Calu3 (cell line): Measurements from ENCODE around the gene ACOX1. TPM values are rescaled to one million over a fixed set of nuclear protein-coding genes. Genes with fewer than 3 reads are reported as not detected.
A peak's percentile ranks its signal among the peaks of the same experiment; 100 is the strongest.

Experiments used
- BruUV-seq: library from RNA; stranded (reverse); fragments of 400-500 nt; replicated peaks from 2 replicates; lab custom pipeline; 2021; lab: Mats Ljungman, UMichigan
- CTCF ChIA-PET: fragments of 300-600 bp; sonication (Branson Sonifier 250); formaldehyde crosslinking; loops from one replicate; lab custom pipeline; 2022; ENCODE audit warnings: antibody characterized with exemption; lab: Charles Lee
- DNase-seq: peaks from one replicate; pipeline ENCODE4 v3.0.0; 2022
- H3K27ac Mint-ChIP-seq: one replicate; pipeline ENCODE4 v1.8.0; 2022; ENCODE audit warnings: mixed read lengths; ENCODE audit not compliant: unreplicated experiment
- H3K27me3 Mint-ChIP-seq: one replicate; pipeline ENCODE4 v1.8.0; 2022; ENCODE audit warnings: mixed read lengths; ENCODE audit not compliant: unreplicated experiment
- H3K36me3 Mint-ChIP-seq: one replicate; pipeline ENCODE4 v1.8.0; 2022; ENCODE audit warnings: mild to moderate bottlenecking, moderate library complexity, mixed read lengths; ENCODE audit not compliant: insufficient read depth, unreplicated experiment
- H3K4me1 Mint-ChIP-seq: one replicate; pipeline ENCODE4 v1.8.0; 2022; ENCODE audit warnings: mild to moderate bottlenecking, low read depth, mixed read lengths; ENCODE audit not compliant: unreplicated experiment
- H3K4me3 Mint-ChIP-seq: one replicate; pipeline ENCODE4 v1.8.0; 2022; ENCODE audit warnings: mild to moderate bottlenecking, low read depth, moderate library complexity, mixed read lengths; ENCODE audit not compliant: unreplicated experiment
- H3K9me3 Mint-ChIP-seq: one replicate; pipeline ENCODE4 v1.8.0; 2022; ENCODE audit warnings: low read depth, mixed read lengths; ENCODE audit not compliant: unreplicated experiment
- intact Hi-C: fragments of 100-400 bp; cut with micrococcal nuclease; formaldehyde crosslinking; loops from one replicate; pipeline ENCODE4 v1.10.0; 2022; ENCODE audit not compliant: unreplicated experiment
- total RNA-seq: library from RNA; stranded (reverse); gene quantifications from 2 replicates; pipeline ENCODE4 v1.2.3, GENCODE V29; 2022
- TF ChIP-seq, protein P1 (sequence below): fragments of 200-600 bp; IDR thresholded peaks from one replicate; pipeline ENCODE4 v1.8.0; 2022; ENCODE audit warnings: antibody characterized with exemption; ENCODE audit not compliant: unreplicated experiment

The ACOX1 gene
- total RNA-seq, 1 experiment from 2014 or later: 53.1 TPM

DNA sequence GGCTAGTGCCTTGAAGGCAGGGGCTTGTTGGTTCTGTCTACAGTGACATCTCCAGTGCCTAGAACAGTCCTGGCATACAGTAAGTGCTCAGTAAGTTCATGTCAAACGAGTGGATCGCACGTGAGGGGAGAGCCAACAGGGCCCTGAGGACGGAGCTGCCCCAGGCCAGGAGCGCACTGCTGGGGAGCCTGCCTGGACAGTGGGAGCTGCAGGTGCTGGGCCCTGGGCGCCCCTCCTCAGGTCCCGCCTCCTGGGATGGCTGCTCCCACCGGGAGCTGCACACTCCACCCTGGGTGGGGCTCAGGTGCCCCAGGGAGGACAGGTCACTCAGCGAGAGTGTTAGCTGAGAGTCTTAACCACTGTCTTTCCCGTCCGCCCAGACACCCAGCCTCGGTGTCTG lies 46.3 kb upstream of the ACOX1 start:
- H3K36me3 Mint-ChIP-seq: peaks cover 47% of the 10 kb centered on the region
- no TSS peak for BruUV-seq
- H3K27me3 Mint-ChIP-seq: no peaks in the 10 kb centered on the region
- TF ChIP-seq, protein P1, sequence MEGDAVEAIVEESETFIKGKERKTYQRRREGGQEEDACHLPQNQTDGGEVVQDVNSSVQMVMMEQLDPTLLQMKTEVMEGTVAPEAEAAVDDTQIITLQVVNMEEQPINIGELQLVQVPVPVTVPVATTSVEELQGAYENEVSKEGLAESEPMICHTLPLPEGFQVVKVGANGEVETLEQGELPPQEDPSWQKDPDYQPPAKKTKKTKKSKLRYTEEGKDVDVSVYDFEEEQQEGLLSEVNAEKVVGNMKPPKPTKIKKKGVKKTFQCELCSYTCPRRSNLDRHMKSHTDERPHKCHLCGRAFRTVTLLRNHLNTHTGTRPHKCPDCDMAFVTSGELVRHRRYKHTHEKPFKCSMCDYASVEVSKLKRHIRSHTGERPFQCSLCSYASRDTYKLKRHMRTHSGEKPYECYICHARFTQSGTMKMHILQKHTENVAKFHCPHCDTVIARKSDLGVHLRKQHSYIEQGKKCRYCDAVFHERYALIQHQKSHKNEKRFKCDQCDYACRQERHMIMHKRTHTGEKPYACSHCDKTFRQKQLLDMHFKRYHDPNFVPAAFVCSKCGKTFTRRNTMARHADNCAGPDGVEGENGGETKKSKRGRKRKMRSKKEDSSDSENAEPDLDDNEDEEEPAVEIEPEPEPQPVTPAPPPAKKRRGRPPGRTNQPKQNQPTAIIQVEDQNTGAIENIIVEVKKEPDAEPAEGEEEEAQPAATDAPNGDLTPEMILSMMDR: no peak
- no peak for DNase-seq
- intact Hi-C loops: loop anchor here (5.0 kb wide), 1 partner anchor 47 kb away; the partner anchor contains the start of genes GALR2 and SRP68
- H3K9me3 Mint-ChIP-seq: no peaks in the 10 kb centered on the region
- H3K27ac Mint-ChIP-seq: no peak overlapping the region
- H3K4me3 Mint-ChIP-seq: peak overlapping the region; percentile 97
- H3K4me1 Mint-ChIP-seq: peaks cover 23% of the 10 kb centered on the region
- CTCF ChIA-PET: interaction anchor here (0.7 to 1.0 kb wide), 3 partner anchors 11 to 213 kb away, joined by 5 read pairs; no protein-coding TSS in a partner anchor

DNA sequence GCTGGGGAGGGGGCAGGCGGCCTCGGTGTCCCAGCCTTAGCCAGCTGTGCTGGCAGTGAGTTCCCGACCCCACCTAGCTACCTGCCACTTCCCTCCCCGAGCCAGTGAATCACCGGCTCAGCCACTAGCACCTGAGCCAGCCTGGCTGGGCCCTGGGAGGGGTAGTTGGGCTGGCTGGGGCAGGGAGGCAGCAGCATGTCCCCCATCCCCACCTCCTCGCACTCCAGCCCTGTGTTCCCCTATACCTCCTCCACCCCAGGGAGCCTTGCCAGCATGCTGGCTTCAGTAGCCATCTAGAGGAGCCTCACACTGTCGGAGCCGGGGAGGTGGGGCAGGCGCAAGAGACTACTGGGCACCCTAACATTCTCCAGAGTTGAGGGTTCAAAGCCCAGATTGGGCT lies 45.4 kb upstream of the ACOX1 start:
- Mint-ChIP-seq H3K27me3 (no peaks in the 10 kb centered on the region), H3K4me3 (peak overlapping the region; percentile 97), H3K36me3 (peaks cover 48% of the 10 kb centered on the region), H3K27ac (no peak overlapping the region), H3K9me3 (no peaks in the 10 kb centered on the region), H3K4me1 (peaks cover 16% of the 10 kb centered on the region)
- TF ChIP-seq, protein P1: no peak
- no peak for DNase-seq
- BruUV-seq: no TSS peak
- CTCF ChIA-PET: interaction anchor here (0.5 to 1.0 kb wide), 2 partner anchors 10 to 655 kb away, joined by 3 read pairs; no protein-coding TSS in a partner anchor
- intact Hi-C loops: no loop called here

DNA sequence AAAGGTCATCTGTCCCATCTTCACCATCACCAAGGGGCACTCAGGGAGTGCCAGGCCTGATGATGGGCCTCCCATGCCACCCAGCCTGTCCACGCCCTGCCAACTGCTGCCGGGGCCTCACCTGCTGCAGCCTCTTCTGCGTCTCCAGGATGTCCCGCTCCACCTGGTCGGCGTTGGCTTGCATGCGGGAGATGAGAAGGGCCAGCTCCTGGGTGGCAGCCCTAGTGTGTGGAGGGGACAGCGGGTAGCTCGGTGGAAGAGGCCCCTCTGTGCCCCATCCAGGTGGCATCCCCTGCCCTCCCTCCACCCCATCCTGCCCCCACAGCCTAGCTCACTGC lies 44.9 kb upstream of the ACOX1 start:
- Mint-ChIP-seq H3K4me1 (peaks cover 12% of the 10 kb centered on the region), H3K9me3 (no peaks in the 10 kb centered on the region), H3K36me3 (peaks cover 48% of the 10 kb centered on the region), H3K27me3 (no peaks in the 10 kb centered on the region), H3K27ac (no peak overlapping the region), H3K4me3 (no peak overlapping the region)
- TF ChIP-seq, protein P1: no peak
- CTCF ChIA-PET: interaction anchor here (0.5 to 1.0 kb wide), 2 partner anchors 10 to 655 kb away, joined by 3 read pairs; no protein-coding TSS in a partner anchor
- DNase-seq: no peak
- no TSS peak for BruUV-seq
- intact Hi-C loops: no loop called here

DNA sequence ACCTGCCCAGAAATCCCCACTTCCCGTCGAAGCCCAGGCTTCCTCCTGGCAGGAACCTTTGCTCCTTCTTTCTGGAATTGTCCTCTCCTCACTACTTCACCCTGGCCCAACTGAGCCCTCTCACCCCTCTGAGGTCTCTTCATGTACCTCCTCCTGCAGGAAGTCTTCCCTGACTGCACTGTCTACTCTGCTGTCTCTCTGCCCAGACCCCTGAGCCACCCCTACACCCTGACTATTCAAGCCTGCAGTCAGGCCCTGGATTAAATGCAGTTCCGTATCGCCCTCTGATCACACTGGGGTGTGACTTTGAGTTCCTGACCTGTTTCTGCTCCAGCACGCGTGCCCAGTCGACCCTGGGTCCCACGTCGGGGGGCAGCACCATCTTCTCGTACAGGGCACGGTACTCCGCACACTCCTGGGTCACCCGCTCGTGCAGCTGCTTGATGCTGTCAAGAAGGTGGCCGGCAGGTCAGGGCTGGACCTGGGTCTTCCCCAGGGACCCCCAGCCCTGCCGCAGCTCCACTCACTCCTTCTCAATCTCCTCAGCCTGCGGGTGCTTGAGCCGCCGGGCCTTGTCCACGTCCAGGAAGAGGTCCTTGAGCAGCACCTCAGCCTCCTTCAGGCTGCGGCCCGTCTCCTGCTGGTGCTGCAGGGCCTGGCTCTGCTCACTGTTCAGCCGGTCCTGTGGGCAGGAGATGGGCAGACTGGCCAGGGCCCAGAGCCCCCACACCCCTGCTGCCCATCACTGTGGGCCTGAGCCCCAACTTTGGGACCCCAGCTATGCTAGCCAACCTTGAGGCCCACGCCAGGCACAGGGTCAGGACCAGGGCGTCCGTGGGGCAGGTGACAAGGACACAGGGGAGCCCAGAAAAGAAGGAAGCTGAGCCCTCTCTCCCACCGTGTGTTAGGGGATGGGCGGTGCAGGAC lies 44.3 kb upstream of the ACOX1 start:
- Mint-ChIP-seq H3K4me1 (peaks cover 8% of the 10 kb centered on the region), H3K9me3 (no peaks in the 10 kb centered on the region), H3K4me3 (no peak overlapping the region), H3K27me3 (no peaks in the 10 kb centered on the region), H3K27ac (no peak overlapping the region), H3K36me3 (peaks cover 52% of the 10 kb centered on the region)
- TF ChIP-seq, protein P1: no peak
- intact Hi-C loops: no loop called here
- CTCF ChIA-PET: interaction anchor here (1.0 kb wide), 1 partner anchor 9 kb away, joined by 3 read pairs; no protein-coding TSS in a partner anchor
- DNase-seq: no peak
- BruUV-seq: no TSS peak
